HS-27A (cell line): ENCODE data around the gene ETV7.
"Not testable (repeated sequence)": the region's sequence is repeated elsewhere in the genome, so short reads cannot be mapped to it uniquely, and the experiment has no call there.

Experiments used
- DNase-seq: peaks from one replicate; pipeline ENCODE4 v3.0.0-alpha.2; 2012; ENCODE audit warnings: low read depth, missing footprints

The ETV7 gene

DNA sequence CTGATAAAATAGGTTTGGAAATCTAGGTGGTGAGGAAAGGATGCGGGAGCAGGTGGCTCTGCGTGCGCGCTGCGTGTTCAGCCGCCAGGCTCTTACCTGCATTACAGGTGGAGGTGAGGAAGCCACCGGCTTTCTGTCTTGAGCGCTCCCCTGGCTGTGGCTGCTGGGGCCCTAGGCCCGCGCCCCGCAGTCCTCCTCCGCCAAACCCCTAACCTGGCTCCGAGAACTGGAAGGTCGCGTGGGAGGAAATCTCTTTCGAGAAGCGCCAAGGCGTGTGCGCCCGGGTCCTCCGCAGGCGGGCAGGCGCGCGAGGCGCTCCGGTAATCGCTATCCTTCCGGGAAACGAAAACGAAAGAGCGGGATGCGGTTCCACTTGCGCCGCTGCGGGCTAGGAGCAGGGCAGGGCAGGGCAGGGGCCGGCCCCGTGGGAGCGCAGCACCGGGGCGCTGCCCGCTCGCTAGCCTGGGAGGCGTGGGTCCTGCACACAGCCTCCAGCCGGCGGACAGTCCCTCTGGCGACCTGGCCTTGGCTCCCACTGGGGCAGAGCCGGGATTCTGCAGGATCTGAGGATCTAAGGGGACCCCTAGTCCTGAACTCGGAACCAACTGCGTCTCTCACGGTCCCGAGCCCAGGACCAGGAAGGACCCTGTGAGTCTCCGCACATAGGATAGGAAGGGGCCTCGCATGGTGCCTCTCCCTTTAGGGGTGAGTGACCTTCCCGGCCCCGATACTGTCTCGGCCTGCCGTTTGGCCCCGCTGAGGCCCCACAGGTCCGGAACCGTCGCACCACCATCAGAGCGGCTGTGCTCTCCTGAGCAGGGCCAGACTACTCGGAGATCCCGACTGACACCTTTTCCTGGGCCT, at the start of gene ETV7:
Gene ETV7 (minus strand): TSS at position 230 of the 864 bp plus-strand sequence. CDS start 128 bp downstream, at position 102.
- no peak for DNase-seq

DNA sequence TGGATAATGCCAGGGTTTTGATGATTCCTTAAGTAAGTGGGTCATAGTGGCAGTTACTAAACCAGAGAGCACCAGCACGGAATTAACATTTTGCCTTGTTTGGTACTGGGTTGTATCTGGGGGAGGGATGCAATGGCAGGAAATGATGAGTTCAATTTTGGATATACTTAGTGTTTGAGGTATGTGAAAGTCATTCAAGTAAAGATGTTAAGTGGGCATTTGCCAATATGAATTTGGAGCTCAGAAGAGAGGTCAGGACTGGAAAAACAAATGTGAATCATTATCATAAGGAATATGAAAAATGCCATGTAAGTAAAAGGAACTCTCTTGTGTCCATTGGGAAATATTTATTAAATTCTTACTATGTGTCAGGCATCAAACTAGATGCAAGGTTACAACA, 49.0 kb upstream of the ETV7 start:
- DNase-seq: peak; percentile 56

DNA sequence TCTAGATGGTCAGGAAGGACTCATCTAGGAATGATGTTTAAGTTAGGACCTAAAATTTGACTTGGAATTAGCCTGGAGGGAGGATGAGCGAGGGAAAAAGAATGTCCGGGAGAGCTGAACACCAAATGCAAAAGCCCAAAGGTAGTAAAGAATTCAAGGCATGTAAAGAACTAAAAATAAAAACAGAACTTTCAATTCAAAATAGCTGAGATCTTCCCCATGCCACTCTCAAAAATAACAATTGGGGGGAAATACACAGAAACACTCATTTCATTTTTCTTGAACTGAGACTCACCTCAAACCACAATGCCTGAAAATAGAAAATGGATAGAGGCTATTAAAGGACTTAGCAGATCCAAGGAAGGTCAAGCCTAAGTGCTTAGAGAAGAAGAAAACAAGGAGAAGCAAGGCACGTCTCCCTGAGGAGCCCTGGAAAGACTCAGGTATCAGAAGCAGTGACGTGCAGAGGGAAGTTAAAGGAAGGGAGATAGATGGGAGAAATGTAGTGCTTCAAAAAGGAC, 44.7 kb upstream of the ETV7 start:
- DNase-seq: peak; percentile 75

GRCh38 chr6:36431197-36431596, 43.7 kb upstream of the ETV7 start:
- no peak for DNase-seq

GRCh38 chr6:36430351-36430750, 42.9 kb upstream of the ETV7 start:
- peak; percentile 53 for DNase-seq

GRCh38 chr6:36428911-36429310, 41.4 kb upstream of the ETV7 start:
- no peak for DNase-seq

DNA sequence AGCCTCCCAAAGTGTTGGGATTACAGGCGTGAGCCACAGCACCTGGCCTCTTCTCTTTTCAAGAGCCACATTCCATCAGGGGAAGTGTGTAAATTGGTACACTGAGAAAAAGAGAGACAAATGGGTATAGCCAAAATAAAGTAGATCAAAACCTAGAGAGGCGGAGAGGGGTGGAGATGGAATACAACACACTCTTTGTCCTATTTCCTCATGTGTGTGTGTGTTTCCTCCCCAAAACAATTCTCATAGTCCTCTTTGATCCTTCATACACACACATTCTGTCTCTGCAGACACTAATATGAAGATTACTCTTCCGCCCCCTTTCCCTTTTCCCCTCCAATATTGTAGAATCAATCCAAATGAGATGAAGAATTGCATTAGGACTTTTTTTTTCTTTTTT, 39.2 kb upstream of the ETV7 start:
- DNase-seq: no peak

- DNase-seq: peak; percentile 97
Observed at GRCh38 chr6:36423101-36423824, 35.8 kb upstream of the ETV7 start.

DNA sequence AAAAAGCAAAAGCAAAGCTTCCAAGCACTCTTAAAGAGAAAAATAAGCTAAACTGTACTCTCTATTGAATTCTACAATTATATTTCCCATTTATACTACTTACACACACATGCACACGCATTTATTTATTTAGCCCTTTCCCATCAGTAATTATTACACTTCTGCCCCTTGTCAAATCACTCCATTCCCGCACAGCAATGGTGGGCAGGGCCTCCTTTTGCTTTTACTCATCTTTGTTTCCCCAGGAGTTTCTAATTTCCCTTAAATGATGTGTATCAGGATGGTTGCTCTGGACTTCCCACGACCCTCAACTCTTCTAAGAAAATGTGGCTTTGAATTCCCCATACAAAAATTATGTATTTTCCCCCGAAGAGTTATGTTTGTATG, 35.2 kb upstream of the ETV7 start:
- no peak for DNase-seq

GRCh38 chr6:36419310-36419709, 31.8 kb upstream of the ETV7 start:
- DNase-seq: no peak

- no peak for DNase-seq
Observed at GRCh38 chr6:36418558-36418957, 31.1 kb upstream of the ETV7 start.

DNA sequence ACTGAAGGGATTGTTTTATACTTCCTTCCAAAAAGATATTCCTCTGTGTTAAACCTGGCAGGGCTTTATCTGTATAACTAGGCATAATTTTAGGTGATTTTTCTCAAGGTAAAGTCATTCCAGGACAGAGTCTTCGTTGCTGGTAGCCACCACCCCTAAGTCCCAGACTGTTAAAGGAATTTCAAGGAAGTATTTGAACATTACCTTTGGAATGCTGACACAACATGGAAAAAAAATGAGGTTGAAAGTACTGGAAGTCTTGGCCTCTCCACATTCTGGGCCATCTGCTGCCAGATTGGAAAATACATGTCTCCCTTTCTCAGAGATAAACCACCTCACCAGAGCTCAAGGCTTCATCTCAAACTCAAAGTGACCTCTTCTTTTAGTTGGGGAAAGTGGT, 27.0 kb upstream of the ETV7 start:
- DNase-seq: no peak

DNA sequence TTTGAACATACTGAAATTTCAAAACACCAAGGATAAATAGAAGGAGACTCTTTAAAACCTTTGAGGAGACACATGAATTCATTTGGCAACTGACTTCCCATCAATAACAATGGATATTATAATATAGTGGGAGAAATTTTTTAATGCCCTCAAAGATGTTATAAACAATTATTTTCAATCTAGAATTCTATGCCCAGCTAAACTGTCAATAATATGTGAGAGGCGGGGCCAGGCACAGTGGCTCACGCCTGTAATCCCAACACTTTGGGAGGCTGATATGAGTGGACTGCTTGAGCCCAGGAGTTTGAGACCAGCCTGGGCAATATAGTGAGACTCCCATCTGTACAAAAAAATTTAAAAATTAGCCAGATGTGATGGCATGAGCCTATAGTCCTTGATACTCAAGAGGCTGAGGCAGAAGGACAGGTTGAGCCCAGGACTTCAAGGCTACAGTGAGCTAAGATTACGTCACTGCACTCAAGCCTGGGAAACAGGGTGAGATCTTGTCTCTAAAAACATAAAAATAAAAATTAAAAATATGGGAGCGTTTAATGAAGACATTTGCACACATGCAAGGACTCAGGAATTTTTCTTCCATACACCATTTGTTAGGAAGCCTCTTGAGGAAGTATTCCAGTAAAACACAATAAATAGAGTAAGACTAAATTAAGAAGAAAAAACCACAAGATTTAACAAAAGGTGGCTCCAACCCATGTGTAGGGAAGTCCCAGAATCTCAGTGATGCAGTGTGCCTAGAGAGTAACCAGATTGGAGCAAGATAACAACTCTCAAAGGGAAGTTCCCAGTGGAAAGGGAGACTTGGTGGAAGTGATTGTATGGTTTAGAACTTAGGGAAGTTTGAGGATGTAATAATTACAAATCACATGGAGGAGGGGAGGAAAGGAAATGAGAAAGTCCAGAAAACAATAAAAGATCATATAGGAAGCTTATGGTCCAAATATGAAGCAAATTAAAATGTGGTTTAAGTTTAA, 26.3 kb upstream of the ETV7 start:
- DNase-seq: no peak

- DNase-seq: not testable (repeated sequence)
Observed at GRCh38 chr6:36409718-36410117, 22.2 kb upstream of the ETV7 start.

DNA sequence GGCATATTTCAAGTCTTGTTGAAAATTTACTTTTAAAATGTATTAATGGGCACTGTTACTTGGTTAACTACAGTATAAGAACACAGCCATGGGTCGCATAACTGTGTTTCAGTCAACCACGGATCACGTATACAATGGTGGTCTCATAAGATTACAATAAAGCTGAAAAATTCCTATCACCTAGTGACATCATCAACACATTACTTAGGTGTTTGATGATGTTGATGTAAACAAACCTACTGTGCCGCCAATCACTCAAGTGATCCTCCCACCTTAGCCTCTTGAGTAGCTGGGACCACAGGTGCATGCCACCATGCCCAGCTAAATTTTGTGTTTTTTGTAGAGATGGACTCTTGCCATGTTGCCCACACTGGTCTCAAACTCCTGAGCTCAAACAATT, 16.7 kb upstream of the ETV7 start:
- no peak for DNase-seq

- no peak for DNase-seq
Observed at GRCh38 chr6:36402481-36402880, 15.0 kb upstream of the ETV7 start.

GRCh38 chr6:36399970-36400369, 12.5 kb upstream of the ETV7 start:
- no peak for DNase-seq

DNA sequence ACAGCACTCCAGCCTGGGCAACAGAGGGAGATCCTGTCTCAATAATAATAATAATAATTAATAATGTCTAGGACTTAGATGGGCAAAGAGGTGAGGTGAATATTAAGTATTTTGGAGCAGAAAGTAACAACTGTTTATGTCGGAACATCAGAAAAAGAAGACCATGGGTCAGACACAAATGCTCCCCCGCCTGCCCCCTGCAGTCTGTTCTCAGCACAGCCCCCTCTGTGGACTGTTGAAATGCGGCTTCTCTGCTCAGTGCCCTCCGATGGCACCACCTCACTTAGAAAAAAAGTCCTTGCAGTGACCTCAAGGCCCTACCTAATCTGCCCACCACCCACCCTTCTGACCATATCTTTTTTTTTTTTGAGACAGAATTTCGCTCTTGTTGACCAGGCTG, 5.2 kb upstream of the ETV7 start:
- no peak for DNase-seq

DNA sequence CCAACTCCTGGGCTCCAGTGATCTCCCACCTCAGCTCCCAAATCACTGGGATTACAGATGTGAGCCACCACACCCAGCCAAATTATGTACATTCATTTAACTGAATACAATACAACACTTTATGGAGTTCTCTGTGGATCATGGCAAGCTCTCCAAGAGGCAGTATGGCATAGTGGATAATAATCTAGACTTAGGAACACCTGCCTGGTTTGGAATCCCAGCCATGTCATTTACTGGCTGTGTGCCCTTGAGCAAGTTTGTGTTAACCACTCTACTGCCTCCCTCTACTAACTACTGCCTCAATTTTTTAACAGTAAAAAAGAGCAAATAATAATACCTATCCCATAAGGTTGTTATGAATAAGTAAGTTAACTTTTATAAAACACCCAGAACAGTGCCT, 1.9 kb upstream of the ETV7 start:
- no peak for DNase-seq

DNA sequence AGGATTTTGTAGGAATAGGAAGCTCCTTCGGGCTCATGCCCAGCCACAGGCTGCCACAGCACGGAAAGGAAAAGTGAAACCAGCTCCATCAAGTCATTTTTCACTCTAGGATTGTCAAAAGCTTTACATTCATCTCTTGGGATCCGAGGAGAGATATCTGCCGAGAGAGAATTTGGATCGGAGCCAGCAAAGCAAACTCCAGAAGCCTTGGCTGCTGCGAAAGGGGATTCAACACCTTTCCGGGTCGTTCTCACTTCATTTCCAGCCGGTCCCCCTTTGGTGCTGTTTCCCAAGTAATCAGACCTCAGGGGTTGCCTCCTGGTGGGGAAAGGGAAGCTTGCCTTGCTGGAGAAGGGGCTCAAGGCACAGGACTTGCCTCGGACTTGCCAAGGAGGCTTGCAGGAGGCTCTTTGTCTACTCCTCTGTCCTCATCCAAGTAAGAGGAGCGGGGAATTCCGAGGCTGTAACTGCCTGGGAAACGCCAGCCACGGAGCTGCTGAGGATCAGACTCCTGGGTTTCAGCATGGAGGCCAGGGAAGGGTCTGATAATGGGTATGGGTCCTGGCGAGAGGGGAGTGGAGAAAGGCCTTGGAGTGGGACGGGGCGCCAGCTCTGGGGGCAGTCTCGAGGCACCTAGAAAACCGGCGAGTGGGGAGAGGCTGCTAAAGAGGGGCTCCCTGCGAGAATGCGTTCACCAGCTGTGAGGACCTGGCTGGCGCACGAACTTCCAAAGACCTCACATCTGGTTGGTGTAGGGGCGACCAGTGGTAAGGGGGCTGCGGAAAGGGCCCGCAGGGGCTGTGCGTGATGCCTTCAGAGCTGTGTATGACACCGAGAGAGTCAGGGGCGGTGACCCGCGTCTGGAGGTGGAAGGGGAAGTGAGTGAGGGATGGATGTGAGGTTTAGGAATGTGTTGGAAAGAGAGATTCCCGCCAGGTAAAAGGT, 702 bp downstream of the ETV7 start:
- no peak for DNase-seq

DNA sequence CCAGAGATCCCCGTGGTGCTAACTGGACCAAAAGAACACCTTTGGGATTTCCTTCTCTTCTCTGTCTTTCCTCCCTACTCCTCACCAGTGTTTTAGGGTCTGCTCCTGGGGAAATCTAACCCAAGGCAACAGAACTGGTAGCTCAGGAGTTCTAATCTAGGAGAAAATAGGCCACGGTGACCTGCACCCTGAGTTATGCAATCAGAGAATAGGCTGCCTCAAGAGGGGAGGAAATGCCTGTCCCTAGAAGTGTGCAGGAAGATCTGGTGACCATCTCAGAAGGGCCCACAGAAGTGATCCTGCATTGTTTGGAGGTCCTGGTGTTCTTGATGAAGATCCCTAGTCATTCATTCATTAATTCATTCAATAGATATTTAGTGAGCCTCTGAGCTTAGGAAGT, 3.4 kb downstream of the ETV7 start:
- DNase-seq: no peak
